HG02973 (cell line): ENCODE results near the gene C22orf31.

Experiments
- ATAC-seq: cut with Tn5 transposase; IDR thresholded peaks from one replicate; pipeline ENCODE4 v1.9.1; 2021; ENCODE audit warnings: moderate library complexity; ENCODE audit not compliant: unreplicated experiment

Gene C22orf31

GRCh38 chr22:29081517-29082236, 20.0 kb upstream of the C22orf31 start:
- no peak for ATAC-seq

DNA sequence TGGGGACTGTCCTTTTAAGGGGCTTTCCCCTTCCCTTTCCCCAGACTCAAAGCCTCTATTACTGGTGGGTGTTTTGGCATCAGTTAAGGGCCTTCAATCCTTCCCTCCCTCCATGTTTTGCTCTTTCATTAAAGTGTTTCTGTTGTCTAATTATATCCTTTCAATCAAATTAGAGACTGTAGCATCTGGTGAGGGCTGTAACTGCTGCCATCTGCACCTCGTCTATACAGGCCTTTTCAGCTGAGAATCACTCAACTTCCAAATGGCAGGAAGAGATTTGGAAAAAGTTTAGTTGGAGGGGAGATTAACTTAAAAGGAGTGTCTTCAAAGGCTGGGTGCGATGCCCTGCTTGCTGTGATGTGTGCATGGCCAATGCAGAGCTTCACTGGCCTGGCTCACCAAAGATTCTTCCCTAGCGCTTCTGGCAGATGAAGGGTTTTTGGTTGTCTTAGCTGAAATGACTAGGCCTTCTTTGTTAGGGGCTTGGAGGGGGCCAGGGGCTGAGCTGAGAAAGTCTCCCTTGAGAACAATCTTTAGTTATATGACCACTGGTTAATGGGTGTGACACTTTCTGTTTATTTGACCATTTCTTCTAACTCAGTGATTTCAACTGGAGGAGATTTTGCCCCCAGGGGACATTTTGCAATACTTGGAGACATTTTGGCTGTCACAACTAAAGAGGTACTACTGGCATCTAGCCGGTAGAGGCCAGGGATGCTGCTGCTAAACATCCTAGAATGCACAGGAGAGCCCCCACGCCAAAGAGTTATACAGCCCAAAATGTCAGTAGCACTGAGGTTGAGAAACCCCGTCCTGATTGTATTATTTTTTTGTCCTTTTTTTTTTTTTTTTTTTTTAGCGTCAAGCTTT, 18.7 kb upstream of the C22orf31 start:
- no peak for ATAC-seq

DNA sequence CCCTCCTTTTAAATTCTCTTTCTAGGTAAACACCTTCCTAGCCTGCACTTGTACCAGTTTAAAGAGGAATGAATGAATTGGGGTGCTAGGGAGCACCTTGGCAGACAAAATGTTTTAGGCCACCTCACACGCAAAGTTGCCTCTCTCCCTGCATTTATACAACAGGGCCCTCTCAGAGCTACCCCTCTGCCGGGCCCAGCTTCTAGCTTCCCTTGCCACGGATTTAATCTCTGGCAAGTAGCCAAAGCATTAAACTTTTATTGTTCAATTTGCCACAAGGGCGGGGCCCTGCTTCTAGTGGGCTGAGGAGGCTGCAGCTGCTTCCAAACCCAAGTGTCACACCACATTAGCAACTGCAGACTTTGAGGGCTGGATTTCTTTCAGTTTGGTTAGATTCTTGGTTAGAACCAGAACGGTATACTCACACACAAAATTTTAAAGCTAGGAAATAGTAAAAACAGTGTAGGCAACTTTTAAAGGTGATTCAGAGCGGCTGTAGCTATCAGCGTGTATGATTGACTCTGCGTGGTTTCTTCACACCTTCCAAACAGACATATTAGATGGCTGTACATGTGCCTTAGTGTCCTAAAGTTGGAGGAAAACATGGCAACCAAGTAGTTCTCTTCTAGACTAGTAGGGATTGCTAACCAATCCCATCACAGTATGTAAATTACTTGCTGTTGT, 17.7 kb upstream of the C22orf31 start:
- no peak for ATAC-seq

DNA sequence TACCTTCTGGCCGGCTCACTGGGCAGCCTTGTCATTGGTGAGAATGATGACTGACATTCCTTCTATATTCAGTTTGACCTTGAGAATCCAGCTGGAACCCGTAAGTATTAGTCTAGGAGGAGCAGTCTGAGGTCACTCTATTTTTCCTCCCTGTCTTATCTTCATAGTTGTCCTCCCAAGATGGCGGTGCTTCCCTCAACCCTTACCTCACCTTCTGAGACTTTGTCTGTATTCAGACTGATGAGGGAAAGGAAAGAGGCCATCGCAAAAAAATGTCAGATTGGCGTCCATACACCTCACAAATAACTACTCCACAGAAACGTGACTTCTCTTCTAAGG, 17.2 kb upstream of the C22orf31 start:
- ATAC-seq = no peak

GRCh38 chr22:29078036-29078868, 16.6 kb upstream of the C22orf31 start:
- ATAC-seq = no peak

DNA sequence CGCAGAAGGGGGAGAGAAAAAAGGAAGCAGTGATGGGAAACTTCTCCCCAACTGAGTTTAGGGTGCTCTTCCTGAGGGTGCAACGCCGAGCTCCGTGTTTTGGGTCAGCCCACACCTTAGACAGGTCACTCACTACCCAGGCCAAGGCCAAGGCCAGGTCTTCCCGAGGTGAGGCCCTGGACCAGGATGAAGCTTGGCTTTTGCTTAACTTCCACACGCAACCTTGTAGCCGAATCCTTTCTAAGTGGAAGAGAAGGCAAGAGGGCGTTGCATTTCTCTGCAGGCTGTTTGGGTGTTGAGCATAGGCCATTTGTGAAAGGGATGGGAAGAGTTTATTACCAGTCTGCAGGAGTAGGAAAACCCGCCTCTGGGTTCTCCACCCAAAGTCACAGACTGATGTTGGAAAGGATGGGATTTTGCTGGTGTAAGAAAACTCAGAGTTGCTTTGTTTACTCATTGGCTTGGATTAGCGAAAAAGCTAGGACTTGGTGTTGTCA, 12.7 kb upstream of the C22orf31 start:
- ATAC-seq = no peak

- ATAC-seq = no peak
Observed at GRCh38 chr22:29073618-29074275, 12.1 kb upstream of the C22orf31 start.

DNA sequence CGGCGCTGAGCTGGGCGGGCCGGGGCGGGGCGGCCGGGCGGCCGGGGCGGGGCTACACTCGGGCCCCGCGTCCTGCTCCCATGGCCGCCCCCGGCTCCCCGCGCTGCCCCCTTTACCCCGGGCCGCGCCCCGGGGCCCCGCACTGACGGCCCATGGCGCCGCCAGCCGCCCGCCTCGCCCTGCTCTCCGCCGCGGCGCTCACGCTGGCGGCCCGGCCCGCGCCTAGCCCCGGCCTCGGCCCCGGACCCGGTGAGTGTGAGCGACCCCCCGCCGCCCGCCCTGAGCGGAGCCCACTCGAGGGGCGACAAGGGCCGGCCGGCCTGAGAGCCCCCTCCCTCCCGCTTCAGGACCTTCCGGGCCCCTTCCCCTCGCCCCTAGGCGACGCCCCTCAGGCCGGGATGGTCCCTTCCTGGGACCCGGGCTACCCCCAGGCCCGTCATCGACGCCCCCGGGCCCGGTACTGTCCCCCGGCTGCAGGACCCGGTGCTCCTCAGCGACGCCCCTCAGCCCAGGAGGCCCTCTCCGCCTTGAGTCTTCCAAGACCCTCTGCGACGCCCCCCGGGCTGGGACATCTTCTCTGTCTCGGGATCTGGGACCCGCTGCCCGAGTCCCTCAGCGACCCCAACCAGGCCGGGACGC, 11.5 kb upstream of the C22orf31 start, which contains the start of gene KREMEN1:
Gene KREMEN1 (plus strand): TSS at position 57 of the 639 bp plus-strand sequence. CDS start 96 bp downstream, at position 153.
- ATAC-seq = no peak

DNA sequence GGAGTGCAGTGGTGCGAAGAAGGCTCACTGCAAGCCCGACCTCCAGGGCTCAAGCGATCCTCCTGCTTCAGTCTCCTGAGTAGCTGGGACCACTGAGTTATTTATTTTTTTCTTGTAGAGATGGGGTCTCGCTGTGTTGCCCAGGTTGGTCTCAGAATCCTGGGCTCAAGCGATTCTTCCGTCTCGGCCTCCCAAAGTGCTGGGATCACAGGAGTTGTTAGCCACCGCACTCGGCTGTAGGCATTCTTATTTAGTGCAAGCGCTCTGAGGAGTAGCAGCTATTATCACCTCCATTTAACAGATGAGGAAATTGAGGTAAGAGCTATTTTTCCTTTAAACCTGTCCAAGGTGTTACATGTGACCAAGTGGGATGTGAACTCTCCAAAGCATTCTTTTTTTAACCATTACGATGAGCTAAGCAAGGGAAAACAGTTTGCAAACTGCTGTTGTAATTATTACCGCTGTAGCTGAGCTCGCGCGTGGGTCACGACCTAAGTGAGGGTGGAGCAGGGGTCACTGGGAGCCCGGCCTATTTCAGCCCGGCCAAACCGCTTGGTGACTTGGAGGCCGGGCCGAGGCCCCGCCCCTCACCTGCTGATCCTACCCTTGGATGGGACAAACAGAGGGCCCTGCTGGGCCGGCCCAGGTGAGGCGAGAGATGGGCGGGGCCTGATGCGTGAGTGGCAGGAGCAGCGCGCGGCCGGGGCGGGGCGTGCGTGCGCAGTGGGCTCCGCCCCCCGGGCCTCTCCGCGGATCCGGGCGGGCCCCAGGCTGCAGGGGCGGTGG, 10.8 kb upstream of the C22orf31 start:
- peak; percentile 86 for ATAC-seq

GRCh38 chr22:29071261-29072045, 9.8 kb upstream of the C22orf31 start:
- no peak for ATAC-seq

- ATAC-seq = no peak
Observed at GRCh38 chr22:29070490-29070889, 8.9 kb upstream of the C22orf31 start.

DNA sequence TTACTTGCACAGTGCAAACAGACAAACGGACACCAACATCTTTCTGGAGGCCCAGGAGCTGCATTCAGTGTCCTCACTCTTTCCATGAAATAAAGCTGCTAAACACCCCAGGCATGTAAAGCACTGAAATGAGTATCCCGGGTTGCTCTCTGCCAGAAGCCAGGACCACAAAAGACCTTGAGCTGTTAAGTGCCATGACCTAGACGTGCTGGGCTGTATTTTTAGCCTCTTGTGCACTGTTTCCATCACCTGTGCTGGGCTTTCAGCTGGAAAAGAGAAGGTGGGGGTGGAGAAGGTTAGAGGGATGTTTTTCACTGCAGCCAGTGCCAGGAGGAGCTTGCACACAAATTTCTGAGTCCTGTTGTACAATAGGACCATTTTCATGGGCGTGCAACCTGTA, 7.8 kb upstream of the C22orf31 start:
- ATAC-seq = no peak

GRCh38 chr22:29065468-29066190, 4.0 kb upstream of the C22orf31 start:
- no peak for ATAC-seq

DNA sequence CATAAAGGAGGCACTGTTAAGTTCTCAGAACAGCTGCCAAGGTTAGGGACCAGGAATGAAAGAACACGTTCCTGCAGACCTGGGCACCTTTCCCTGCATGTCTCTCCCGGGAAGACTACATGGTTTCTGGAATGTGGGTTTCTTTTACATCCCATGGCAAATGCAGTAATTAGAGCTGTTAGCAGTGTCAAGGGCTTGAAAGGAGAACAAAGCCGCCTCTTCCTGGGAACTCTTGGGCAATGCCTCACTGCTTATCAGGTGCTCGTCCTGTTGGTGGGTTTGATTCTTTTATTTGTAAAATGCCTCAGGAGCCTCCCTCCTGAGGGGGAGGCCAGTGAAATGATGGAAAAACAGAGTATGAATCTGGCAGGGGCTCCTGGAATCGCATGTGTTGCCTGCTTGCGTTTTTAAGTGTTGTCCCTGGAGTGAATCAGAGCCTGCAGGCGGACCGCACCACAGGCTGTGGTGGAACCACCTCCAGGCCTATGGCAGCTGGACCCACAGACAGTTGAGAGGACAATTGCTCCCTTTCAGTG, 723 bp upstream of the C22orf31 start:
- no peak for ATAC-seq

GRCh38 chr22:29060931-29061330, 700 bp downstream of the C22orf31 start:
- ATAC-seq = no peak

DNA sequence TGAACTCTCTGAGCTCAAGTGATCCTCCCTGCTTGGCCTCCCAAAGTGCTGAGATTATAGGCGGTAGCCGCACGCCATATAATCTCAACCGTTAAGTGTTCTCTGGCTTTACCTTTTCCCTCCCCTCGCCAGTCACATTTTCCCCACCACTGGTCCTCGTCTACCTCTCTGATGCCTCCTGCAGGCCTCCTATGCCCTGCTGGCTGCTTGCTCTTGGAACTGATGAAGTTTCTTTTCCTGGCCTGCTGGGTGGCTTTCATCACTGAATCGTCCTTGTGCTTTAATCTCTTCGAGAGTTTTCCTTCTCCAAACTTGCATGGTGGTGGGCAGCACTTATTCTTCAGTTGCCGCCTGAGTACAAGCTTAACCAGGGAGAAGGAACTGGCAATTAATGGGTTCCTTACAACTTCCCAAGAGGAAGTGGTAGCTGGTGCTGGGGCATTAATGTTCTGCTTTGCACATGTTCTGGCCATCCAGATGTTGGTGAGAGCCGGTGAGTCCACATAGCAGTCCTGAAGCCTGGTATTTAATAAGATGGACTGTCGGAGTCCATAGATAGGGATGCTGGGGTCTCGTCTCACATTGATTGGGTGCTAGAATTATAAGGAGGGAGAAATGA, 1.3 kb downstream of the C22orf31 start:
- ATAC-seq = no peak

GRCh38 chr22:29056472-29056871, 5.2 kb downstream of the C22orf31 start:
- no peak for ATAC-seq
